ENCODE measurements around the gene ENTHD1.

Gene ENTHD1

DNA sequence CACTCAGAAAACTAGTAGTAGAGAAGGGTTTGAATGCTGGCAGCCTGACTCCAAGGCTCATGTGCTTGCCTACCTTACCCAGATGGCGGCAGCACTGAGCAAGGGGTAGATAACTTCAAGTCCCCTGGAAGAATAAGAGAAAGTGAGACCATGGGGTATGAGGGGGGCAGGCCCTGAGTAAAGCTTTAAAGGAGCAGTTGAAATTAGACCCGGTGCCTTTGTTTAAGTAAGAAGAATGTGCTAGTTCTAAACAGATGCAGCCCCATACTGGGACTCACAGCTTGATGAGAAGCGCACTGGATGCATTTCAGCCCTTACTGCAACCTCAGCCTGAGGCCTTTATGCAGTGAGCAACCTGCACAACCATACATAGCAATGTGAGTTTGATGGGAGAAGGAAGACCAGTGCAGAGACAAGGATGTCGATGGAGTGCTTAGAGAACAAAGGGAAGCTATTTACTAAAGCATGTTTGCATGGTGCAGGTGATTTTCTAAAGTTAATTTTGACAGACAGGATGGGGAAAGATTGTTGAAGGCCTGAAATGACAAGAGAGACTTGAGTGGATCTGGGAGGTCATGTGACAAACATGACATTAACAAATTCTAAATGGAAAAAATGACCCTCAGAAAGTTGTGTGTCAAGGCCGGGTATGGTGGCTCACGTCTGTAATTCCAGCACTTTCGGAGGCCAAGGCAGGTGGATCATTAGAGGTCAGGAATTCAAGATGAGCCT lies 39.5 kb upstream of the ENTHD1 start:
- DNase-seq (ENCODE audit: low read depth), result no peak
- TF ChIP-seq, protein P1, sequence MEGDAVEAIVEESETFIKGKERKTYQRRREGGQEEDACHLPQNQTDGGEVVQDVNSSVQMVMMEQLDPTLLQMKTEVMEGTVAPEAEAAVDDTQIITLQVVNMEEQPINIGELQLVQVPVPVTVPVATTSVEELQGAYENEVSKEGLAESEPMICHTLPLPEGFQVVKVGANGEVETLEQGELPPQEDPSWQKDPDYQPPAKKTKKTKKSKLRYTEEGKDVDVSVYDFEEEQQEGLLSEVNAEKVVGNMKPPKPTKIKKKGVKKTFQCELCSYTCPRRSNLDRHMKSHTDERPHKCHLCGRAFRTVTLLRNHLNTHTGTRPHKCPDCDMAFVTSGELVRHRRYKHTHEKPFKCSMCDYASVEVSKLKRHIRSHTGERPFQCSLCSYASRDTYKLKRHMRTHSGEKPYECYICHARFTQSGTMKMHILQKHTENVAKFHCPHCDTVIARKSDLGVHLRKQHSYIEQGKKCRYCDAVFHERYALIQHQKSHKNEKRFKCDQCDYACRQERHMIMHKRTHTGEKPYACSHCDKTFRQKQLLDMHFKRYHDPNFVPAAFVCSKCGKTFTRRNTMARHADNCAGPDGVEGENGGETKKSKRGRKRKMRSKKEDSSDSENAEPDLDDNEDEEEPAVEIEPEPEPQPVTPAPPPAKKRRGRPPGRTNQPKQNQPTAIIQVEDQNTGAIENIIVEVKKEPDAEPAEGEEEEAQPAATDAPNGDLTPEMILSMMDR (conservative IDR thresholded peaks at IDR 0.05; ENCODE audit: low read depth, low read length), result peak; percentile 74
- no peak overlapping the region for H3K4me3 ChIP-seq (ENCODE audit: low read length)

DNA sequence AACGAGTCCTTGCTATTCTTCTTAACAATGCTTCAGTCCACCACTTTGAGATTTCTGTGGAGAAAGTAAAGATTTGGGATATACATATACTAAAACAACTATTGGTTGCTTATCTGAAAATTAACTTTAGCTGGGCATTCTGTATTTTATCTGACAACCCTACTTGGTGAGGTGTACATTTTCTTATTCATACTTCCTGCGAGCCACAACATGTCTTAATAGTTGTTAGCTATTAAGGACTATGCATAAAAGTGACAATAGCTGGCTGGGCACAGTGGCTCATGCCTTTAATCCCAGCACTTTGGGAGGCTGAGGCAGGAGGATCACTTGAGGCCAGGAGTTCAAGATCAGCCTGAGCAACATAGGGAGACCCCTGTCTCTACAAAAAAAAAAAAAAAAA lies 38.6 kb upstream of the ENTHD1 start:
- TF ChIP-seq, protein P1 (conservative IDR thresholded peaks at IDR 0.05; ENCODE audit: low read depth, low read length), result no peak
- DNase-seq (ENCODE audit: low read depth), result no peak
- H3K4me3 ChIP-seq (ENCODE audit: low read length), result no peak overlapping the region

DNA sequence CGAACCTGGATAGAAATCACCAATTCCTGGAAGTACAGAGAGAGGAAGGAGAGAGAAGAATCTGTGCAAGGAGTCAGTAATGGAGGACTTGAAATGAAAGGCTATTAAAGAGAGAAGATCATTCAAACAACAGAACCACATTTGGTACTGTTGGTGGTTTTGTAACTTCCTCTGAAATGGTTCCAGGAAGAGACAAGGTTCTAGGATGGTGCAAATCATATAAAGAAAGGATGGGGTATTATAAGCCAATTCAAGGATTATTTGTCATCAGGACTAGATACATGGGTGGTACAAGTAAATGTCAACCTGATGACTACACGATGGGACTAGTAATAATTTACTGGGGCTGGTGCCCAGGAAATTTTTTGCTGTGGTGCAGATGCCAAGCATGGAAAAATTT lies 37.7 kb upstream of the ENTHD1 start:
- H3K4me3 ChIP-seq (ENCODE audit: low read length), result no peak overlapping the region
- no peak for DNase-seq (ENCODE audit: low read depth)
- TF ChIP-seq, protein P1 (conservative IDR thresholded peaks at IDR 0.05; ENCODE audit: low read depth, low read length), result no peak

DNA sequence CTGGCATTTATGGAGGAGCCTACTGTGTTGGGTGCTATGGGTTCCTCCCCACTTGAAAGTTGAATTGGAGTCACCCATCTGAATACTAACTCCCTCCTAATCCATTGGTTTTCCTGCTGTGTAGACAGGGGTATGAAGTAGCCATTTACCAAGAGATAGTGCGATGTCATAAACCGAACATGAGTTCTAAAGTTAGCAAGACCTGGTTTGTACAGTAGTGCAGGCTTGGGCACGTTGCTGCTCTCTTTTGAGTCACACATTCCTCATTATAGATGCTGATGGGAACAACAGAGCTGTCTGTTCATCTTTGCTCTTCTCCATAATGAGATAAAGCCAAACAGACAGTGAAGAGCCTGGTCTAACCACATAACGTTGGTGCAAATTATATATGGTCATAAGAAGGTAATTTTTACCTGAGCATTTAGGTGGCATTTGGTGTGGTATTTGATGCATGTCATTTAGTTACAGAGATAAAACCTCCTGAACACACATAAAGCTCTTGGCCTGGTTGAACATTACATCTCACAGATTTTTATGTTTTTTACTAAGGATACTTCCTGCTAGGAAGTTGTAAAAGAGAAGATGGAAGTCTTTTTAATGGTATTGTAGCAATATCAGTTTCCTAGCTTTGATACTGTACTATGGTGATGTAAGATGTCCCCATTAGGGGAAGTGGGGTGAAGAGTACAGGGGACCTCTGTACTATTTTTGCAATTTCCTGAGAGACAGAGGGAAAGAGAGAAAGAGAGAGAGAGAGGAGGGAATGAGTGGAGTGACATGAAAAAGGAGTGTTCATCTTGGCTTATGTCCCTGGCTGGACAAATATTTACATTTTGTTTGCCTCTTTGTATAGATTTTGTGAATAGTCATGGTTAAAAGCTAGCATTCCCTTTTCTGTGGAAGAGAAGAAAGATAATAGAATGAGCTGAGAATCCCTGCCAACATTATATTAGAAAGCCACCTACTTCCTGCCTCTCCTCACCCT lies 35.3 kb upstream of the ENTHD1 start:
- H3K4me3 ChIP-seq (ENCODE audit: low read length), result no peak overlapping the region
- TF ChIP-seq, protein P1 (conservative IDR thresholded peaks at IDR 0.05; ENCODE audit: low read depth, low read length), result no peak
- DNase-seq (ENCODE audit: low read depth), result no peak

DNA sequence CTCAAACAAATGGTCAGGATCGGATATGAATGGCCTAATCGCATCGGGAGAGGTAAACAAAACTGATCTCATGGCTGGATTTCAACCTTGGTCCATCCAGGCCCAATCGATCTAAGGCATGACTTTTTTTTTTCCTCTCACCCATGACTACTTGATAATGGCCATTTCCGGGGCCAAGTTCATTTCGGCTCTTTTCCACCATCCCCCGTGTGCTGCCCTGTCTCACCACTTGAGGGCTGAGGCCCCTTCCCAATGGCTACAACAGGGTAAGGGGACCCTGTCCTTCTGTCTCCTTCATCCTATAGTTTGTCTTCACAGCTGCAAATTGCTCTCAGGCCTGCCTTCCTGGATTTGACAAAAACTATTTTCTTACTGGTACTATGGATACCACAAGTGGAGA lies 34.0 kb upstream of the ENTHD1 start:
- TF ChIP-seq, protein P1 (conservative IDR thresholded peaks at IDR 0.05; ENCODE audit: low read depth, low read length), result peak; percentile 26
- no peak overlapping the region for H3K4me3 ChIP-seq (ENCODE audit: low read length)
- DNase-seq (ENCODE audit: low read depth), result no peak

DNA sequence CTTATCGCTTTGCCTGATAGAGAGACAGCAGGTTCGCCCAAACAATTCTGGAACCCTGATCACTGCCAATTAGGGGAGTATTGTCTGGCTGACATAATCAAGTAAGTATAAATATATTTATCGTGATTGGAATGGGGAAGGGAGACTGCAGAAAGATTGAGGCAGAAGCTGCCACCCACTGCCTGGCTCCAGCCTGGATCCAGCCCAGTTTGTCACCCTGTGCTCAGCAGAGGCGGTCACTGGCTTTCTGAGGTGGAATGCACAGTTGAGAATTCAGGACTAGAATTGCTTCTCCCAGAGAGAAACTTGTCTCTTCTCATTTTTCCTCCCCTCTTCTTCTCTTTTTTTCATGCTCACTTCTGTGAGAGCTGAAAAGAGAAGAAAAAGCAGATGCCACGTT lies 33.2 kb upstream of the ENTHD1 start:
- DNase-seq (ENCODE audit: low read depth), result no peak
- H3K4me3 ChIP-seq (ENCODE audit: low read length), result no peak overlapping the region
- TF ChIP-seq, protein P1 (conservative IDR thresholded peaks at IDR 0.05; ENCODE audit: low read depth, low read length), result no peak

Data from retinal pigment epithelial cell (primary cell).